HUES6 (cell line): Measurements from ENCODE around the gene CCDC158.

Source experiments
- H3K27ac ChIP-seq: 2 replicates; pipeline ENCODE4 v1.7.0; 2013; ENCODE audit warnings: low read depth, mild to moderate bottlenecking, low read length, inconsistent platforms
- H3K27me3 ChIP-seq: 2 replicates; pipeline ENCODE4 v1.6.1; 2013; ENCODE audit warnings: low read length; ENCODE audit not compliant: control insufficient read depth, insufficient read depth
- H3K36me3 ChIP-seq: 2 replicates; pipeline ENCODE4 v1.6.1; 2013; ENCODE audit warnings: low read length; ENCODE audit not compliant: control insufficient read depth, insufficient read depth
- H3K4me1 ChIP-seq: 2 replicates; pipeline ENCODE4 v1.6.1; 2013; ENCODE audit warnings: low read length; ENCODE audit not compliant: control insufficient read depth, insufficient read depth
- H3K4me3 ChIP-seq: 2 replicates; pipeline ENCODE4 v1.5.1; 2013; ENCODE audit warnings: low read depth, low read length
- H3K9ac ChIP-seq: one replicate; pipeline ENCODE4 v1.6.1; 2013; ENCODE audit warnings: mild to moderate bottlenecking, low read length
- H3K9me3 ChIP-seq: 2 replicates; pipeline ENCODE4 v1.6.1; 2013; ENCODE audit warnings: low read depth, low read length; ENCODE audit not compliant: control insufficient read depth, insufficient read depth

CCDC158 gene

GRCh38 chr4:76342191-76342590 lies 78.8 kb downstream of the CCDC158 start:
- Histone ChIP-seq H3K4me1 (no peaks in the 10 kb centered on the region), H3K4me3 (no peak overlapping the region)

GRCh38 chr4:76341063-76341462 lies 79.9 kb downstream of the CCDC158 start:
- Histone ChIP-seq H3K36me3 (no peaks in the 10 kb centered on the region), H3K4me3 (no peak overlapping the region), H3K9me3 (no peaks in the 10 kb centered on the region), H3K9ac (no peak overlapping the region), H3K27ac (no peak overlapping the region), H3K4me1 (no peaks in the 10 kb centered on the region), H3K27me3 (no peaks in the 10 kb centered on the region)

More at GRCh38 chr4:76342191-76342590, 78.8 kb downstream of the CCDC158 start:
- Histone ChIP-seq H3K36me3 (no peaks in the 10 kb centered on the region), H3K27ac (no peak overlapping the region), H3K9me3 (no peaks in the 10 kb centered on the region), H3K27me3 (no peaks in the 10 kb centered on the region), H3K9ac (no peak overlapping the region)

- Histone ChIP-seq H3K9ac (no peak overlapping the region), H3K27me3 (no peaks in the 10 kb centered on the region), H3K36me3 (no peaks in the 10 kb centered on the region), H3K4me3 (no peak overlapping the region), H3K27ac (no peak overlapping the region), H3K4me1 (no peaks in the 10 kb centered on the region), H3K9me3 (no peaks in the 10 kb centered on the region)
These were observed 81.6 kb downstream of the CCDC158 start for GRCh38 chr4:76339364-76339763.

- Histone ChIP-seq H3K9ac (no peak overlapping the region), H3K4me3 (no peak overlapping the region), H3K4me1 (no peaks in the 10 kb centered on the region), H3K36me3 (no peaks in the 10 kb centered on the region), H3K27me3 (no peaks in the 10 kb centered on the region), H3K9me3 (no peaks in the 10 kb centered on the region), H3K27ac (no peak overlapping the region)
These were observed 86.1 kb downstream of the CCDC158 start for GRCh38 chr4:76334885-76335284.

- Histone ChIP-seq H3K36me3 (no peaks in the 10 kb centered on the region), H3K27me3 (no peaks in the 10 kb centered on the region), H3K27ac (no peak overlapping the region), H3K9ac (no peak overlapping the region), H3K4me3 (no peak overlapping the region), H3K4me1 (no peaks in the 10 kb centered on the region), H3K9me3 (peaks cover 25% of the 10 kb centered on the region)
These were observed 94.4 kb downstream of the CCDC158 start for GRCh38 chr4:76326515-76326914.

- H3K4me1 ChIP-seq, result no peaks in the 10 kb centered on the region
- H3K4me3 ChIP-seq, result no peak overlapping the region
- no peak overlapping the region for H3K9ac ChIP-seq
- H3K27me3 ChIP-seq, result no peaks in the 10 kb centered on the region
- peaks cover 25% of the 10 kb centered on the region for H3K9me3 ChIP-seq
- H3K36me3 ChIP-seq, result no peaks in the 10 kb centered on the region
- no peak overlapping the region for H3K27ac ChIP-seq
These were observed 95.9 kb downstream of the CCDC158 start for GRCh38 chr4:76325072-76325471.

GRCh38 chr4:76322236-76322635 lies 98.7 kb downstream of the CCDC158 start:
- Histone ChIP-seq H3K4me1 (no peaks in the 10 kb centered on the region), H3K4me3 (no peak overlapping the region), H3K36me3 (no peaks in the 10 kb centered on the region), H3K27ac (no peak overlapping the region), H3K9me3 (peaks cover 17% of the 10 kb centered on the region), H3K9ac (no peak overlapping the region), H3K27me3 (no peaks in the 10 kb centered on the region)

- Histone ChIP-seq H3K4me1 (no peaks in the 10 kb centered on the region), H3K36me3 (no peaks in the 10 kb centered on the region), H3K27ac (no peak overlapping the region), H3K9me3 (peaks cover 3% of the 10 kb centered on the region; the same call in 1 of the 2 replicates), H3K4me3 (no peak overlapping the region), H3K9ac (no peak overlapping the region), H3K27me3 (no peaks in the 10 kb centered on the region)
These were observed 104.8 kb downstream of the CCDC158 start for GRCh38 chr4:76316131-76316530.

- H3K27me3 ChIP-seq, result no peaks in the 10 kb centered on the region
- H3K36me3 ChIP-seq, result no peaks in the 10 kb centered on the region
- no peak overlapping the region for H3K27ac ChIP-seq
- no peak overlapping the region for H3K4me3 ChIP-seq
- no peaks in the 10 kb centered on the region for H3K4me1 ChIP-seq
- no peak overlapping the region for H3K9ac ChIP-seq
- H3K9me3 ChIP-seq, result peaks cover 3% of the 10 kb centered on the region; the same call in 1 of the 2 replicates
These were observed 105.5 kb downstream of the CCDC158 start for GRCh38 chr4:76315267-76315918.

- H3K9me3 ChIP-seq, result peaks cover 3% of the 10 kb centered on the region; the same call in 1 of the 2 replicates
- H3K9ac ChIP-seq, result no peak overlapping the region
- no peak overlapping the region for H3K4me3 ChIP-seq
- H3K4me1 ChIP-seq, result no peaks in the 10 kb centered on the region
- H3K27ac ChIP-seq, result no peak overlapping the region
- H3K27me3 ChIP-seq, result no peaks in the 10 kb centered on the region
- peaks cover 8% of the 10 kb centered on the region for H3K36me3 ChIP-seq
These were observed 107.4 kb downstream of the CCDC158 start for GRCh38 chr4:76313547-76313946.

- Histone ChIP-seq H3K9me3 (peaks cover 3% of the 10 kb centered on the region; the same call in 1 of the 2 replicates), H3K4me1 (peaks cover 2% of the 10 kb centered on the region; the same call in 1 of the 2 replicates), H3K9ac (no peak overlapping the region), H3K4me3 (no peak overlapping the region), H3K27ac (no peak overlapping the region), H3K27me3 (peaks cover 5% of the 10 kb centered on the region; the same call in 1 of the 2 replicates), H3K36me3 (peaks cover 8% of the 10 kb centered on the region)
These were observed 108.5 kb downstream of the CCDC158 start for GRCh38 chr4:76312457-76312856.
